PC-3 (cell line): ENCODE results near the gene PCSK2.

Experiments used
- EZH2 ChIP-seq: fragments of 300-600 bp; sonication (generic); IDR thresholded peaks from one replicate; pipeline ENCODE4 v1.6.1; 2017; ENCODE audit warnings: antibody characterized with exemption, mild to moderate bottlenecking, low read length; ENCODE audit not compliant: unreplicated experiment
- EZH2phosphoT487 ChIP-seq: fragments of 300-600 bp; sonication (generic); IDR thresholded peaks from 2 replicates; pipeline ENCODE4 v1.6.1; 2018; ENCODE audit warnings: mild to moderate bottlenecking, antibody characterized with exemption, low read length, borderline replicate concordance
- TF ChIP-seq, protein P1 (sequence below): fragments of 300-600 bp; sonication (generic); conservative IDR thresholded peaks from 2 replicates; pipeline ENCODE4 v1.5.1; 2017; ENCODE audit warnings: antibody characterized with exemption, low read depth, mild to moderate bottlenecking, low read length

DNA sequence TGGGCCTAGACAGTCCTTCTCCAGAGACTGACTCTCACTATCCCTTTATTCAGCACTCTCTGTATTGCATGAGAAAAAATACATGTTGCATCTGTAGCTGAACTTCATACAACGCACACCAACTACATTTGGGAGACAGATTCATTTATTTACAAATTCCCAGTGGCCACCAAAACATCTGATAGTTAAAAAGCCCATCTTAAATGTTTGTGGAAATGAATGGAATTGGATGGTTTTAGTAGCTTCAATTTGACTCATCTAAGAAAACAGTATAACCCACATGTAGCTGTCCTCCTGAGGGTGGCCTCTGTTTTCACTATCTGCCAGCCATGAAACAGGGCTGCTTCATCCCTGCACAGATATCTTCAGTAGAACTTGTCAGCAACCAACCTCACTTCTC is 116.3 kb downstream of the PCSK2 start:
- TF ChIP-seq EZH2phosphoT487 = no peak
- TF ChIP-seq, protein P1, sequence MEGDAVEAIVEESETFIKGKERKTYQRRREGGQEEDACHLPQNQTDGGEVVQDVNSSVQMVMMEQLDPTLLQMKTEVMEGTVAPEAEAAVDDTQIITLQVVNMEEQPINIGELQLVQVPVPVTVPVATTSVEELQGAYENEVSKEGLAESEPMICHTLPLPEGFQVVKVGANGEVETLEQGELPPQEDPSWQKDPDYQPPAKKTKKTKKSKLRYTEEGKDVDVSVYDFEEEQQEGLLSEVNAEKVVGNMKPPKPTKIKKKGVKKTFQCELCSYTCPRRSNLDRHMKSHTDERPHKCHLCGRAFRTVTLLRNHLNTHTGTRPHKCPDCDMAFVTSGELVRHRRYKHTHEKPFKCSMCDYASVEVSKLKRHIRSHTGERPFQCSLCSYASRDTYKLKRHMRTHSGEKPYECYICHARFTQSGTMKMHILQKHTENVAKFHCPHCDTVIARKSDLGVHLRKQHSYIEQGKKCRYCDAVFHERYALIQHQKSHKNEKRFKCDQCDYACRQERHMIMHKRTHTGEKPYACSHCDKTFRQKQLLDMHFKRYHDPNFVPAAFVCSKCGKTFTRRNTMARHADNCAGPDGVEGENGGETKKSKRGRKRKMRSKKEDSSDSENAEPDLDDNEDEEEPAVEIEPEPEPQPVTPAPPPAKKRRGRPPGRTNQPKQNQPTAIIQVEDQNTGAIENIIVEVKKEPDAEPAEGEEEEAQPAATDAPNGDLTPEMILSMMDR = no peak
- no peak for TF ChIP-seq EZH2
